Common myeloid progenitor, CD34-positive (primary cell): ENCODE measurements around the gene MOCOS.
"Not testable (repeated sequence)": the region's sequence is repeated elsewhere in the genome, so short reads cannot be mapped to it uniquely, and the experiment has no call there.

Experiments
- CTCF ChIA-PET: fragments of 350-600 bp; sonication (Branson Sonifier 250); formaldehyde crosslinking; loops from one replicate; lab custom pipeline; 2021; ENCODE audit warnings: antibody characterized with exemption; lab: Charles Lee
- POLR2A ChIA-PET: fragments of 350-600 bp; sonication (Branson Sonifier 250); formaldehyde crosslinking; loops from one replicate; lab custom pipeline; 2021; ENCODE audit warnings: antibody characterized with exemption; lab: Charles Lee
- DNase-seq, 3 donors: peaks; one replicate each; pipeline versions ENCODE4 v3.0.0 to v3.0.0-alpha.2; 2013
- H3K27ac ChIP-seq, 2 experiments: 1 replicate in 1 of 2; 2 replicates in 1 of 2; pipeline ENCODE4 v1.7.0; 2013; ENCODE audit warnings: inconsistent platforms in 2 of 2, low read length in 2 of 2, mild to moderate bottlenecking in 2 of 2, low read depth in 1 of 2, moderate library complexity in 1 of 2; ENCODE audit not compliant: severe bottlenecking in 2 of 2, insufficient read depth in 1 of 2, poor library complexity in 1 of 2
- H3K27me3 ChIP-seq, 5 experiments: replicated peaks in 2 of 5; 1 replicate in 3 of 5; 2 replicates in 2 of 5; pipeline versions ENCODE4 v1.6.1 to v1.7.0; 2013; ENCODE audit warnings: low read length in 4 of 5, mild to moderate bottlenecking in 2 of 5, moderate library complexity in 2 of 5, inconsistent platforms in 1 of 5; ENCODE audit not compliant: insufficient read depth in 5 of 5, control insufficient read depth in 4 of 5
- H3K36me3 ChIP-seq, 4 experiments: 1 replicate in 2 of 4; 2 replicates in 2 of 4; pipeline versions ENCODE4 v1.6.1 to v1.7.0; 2013; ENCODE audit warnings: low read length in 3 of 4, control low read depth in 1 of 4, mild to moderate bottlenecking in 1 of 4; ENCODE audit not compliant: control insufficient read depth in 4 of 4, insufficient read depth in 4 of 4
- H3K4me1 ChIP-seq, 4 experiments: 1 replicate in 3 of 4; 2 replicates in 1 of 4; pipeline versions ENCODE4 v1.6.1 to v1.7.1; 2013; ENCODE audit warnings: low read length in 3 of 4, mild to moderate bottlenecking in 3 of 4, control low read depth in 1 of 4, inconsistent platforms in 1 of 4, moderate library complexity in 1 of 4; ENCODE audit not compliant: control insufficient read depth in 4 of 4, insufficient read depth in 4 of 4; ENCODE audit errors: control extremely low read depth in 1 of 4
- H3K4me3 ChIP-seq, 7 experiments: 1 replicate in 4 of 7; 2 replicates in 3 of 7; pipeline versions ENCODE4 v1.5.1 to v1.7.0; 2013; ENCODE audit warnings: mild to moderate bottlenecking in 7 of 7, low read length in 6 of 7, moderate library complexity in 6 of 7, inconsistent platforms in 2 of 7, low read depth in 2 of 7, control low read depth in 1 of 7; ENCODE audit not compliant: insufficient read depth in 4 of 7, control insufficient read depth in 1 of 7; ENCODE audit errors: extremely low read depth in 1 of 7
- H3K9me3 ChIP-seq, 5 experiments: 1 replicate in 4 of 5; 2 replicates in 1 of 5; pipeline versions ENCODE4 v1.6.1 to v1.7.1; 2013; ENCODE audit warnings: low read length in 4 of 5, mild to moderate bottlenecking in 2 of 5, inconsistent platforms in 1 of 5, low read depth in 1 of 5, moderate library complexity in 1 of 5; ENCODE audit not compliant: control insufficient read depth in 4 of 5, insufficient read depth in 2 of 5; ENCODE audit errors: control extremely low read depth in 1 of 5
- WGBS: methylation state at CpG from one replicate; pipeline ENCODE4 v1.1.5; 2013; ENCODE audit not compliant: insufficient coverage; 5-methylcytosine and 5-hydroxymethylcytosine counted together

MOCOS gene

GRCh38 chr18:36211612-36212065 lies 24.3 kb downstream of the MOCOS start:
- H3K4me3 ChIP-seq, result no peak overlapping the region
- no peak for DNase-seq
- CTCF ChIA-PET, result no interaction called here
- H3K27me3 ChIP-seq, result peaks cover 0 to 1% (median 0%) of the 10 kb centered on the region in 5 experiments
- H3K27ac ChIP-seq, result no peak overlapping the region
- WGBS, result 100% methylated on average over 6 of the region's 6 CpGs
- H3K36me3 ChIP-seq, result no peaks in the 10 kb centered on the region
- H3K9me3 ChIP-seq, result peaks cover 0 to 1% (median 0%) of the 10 kb centered on the region in 5 experiments
- no peaks in the 10 kb centered on the region for H3K4me1 ChIP-seq
- POLR2A ChIA-PET, result no interaction called here

- 93% methylated on average over 12 of the region's 13 CpGs for whole genome bisulfite sequencing
- Histone ChIP-seq H3K4me3 (no peak overlapping the region), H3K27ac (no peak overlapping the region), H3K27me3 (peaks cover 0 to 1% (median 0%) of the 10 kb centered on the region in 5 experiments), H3K36me3 (no peaks in the 10 kb centered on the region), H3K4me1 (no peaks in the 10 kb centered on the region), H3K9me3 (peaks cover 0 to 1% (median 0%) of the 10 kb centered on the region in 5 experiments)
- POLR2A ChIA-PET, result no interaction called here
- DNase-seq, result no peak
- CTCF ChIA-PET, result no interaction called here
Measured at GRCh38 chr18:36212301-36213171, 25.2 kb downstream of the MOCOS start.

GRCh38 chr18:36214811-36215210 lies 27.5 kb downstream of the MOCOS start:
- Histone ChIP-seq H3K4me3 (no peak overlapping the region), H3K27ac (no peak overlapping the region), H3K27me3 (peaks cover 0 to 1% (median 0%) of the 10 kb centered on the region in 5 experiments), H3K4me1 (no peaks in the 10 kb centered on the region), H3K9me3 (no peaks in the 10 kb centered on the region), H3K36me3 (no peaks in the 10 kb centered on the region)
- no peak for DNase-seq
- POLR2A ChIA-PET, result no interaction called here
- CTCF ChIA-PET, result no interaction called here
- WGBS, result 89% methylated on average over 8 of the region's 8 CpGs

GRCh38 chr18:36215577-36215976 lies 28.3 kb downstream of the MOCOS start:
- Histone ChIP-seq H3K36me3 (no peaks in the 10 kb centered on the region), H3K4me1 (no peaks in the 10 kb centered on the region), H3K27ac (no peak overlapping the region), H3K9me3 (no peaks in the 10 kb centered on the region), H3K4me3 (no peak overlapping the region), H3K27me3 (peaks cover 0 to 1% (median 0%) of the 10 kb centered on the region in 5 experiments)
- DNase-seq, result no peak
- WGBS, result 96% methylated on average over 7 of the region's 9 CpGs
- ChIA-PET POLR2A (no interaction called here), CTCF (no interaction called here)

GRCh38 chr18:36217348-36217747 lies 30.1 kb downstream of the MOCOS start:
- H3K27me3 ChIP-seq, result peaks cover 0 to 1% (median 0%) of the 10 kb centered on the region in 5 experiments
- no peaks in the 10 kb centered on the region for H3K4me1 ChIP-seq
- CTCF ChIA-PET, result no interaction called here
- no peak overlapping the region for H3K27ac ChIP-seq
- 98% methylated on average over 3 of the region's 3 CpGs for WGBS
- no peaks in the 10 kb centered on the region for H3K36me3 ChIP-seq
- no peak overlapping the region for H3K4me3 ChIP-seq
- POLR2A ChIA-PET, result no interaction called here
- DNase-seq, result no peak
- H3K9me3 ChIP-seq, result no peaks in the 10 kb centered on the region

- ChIA-PET CTCF (no interaction called here), POLR2A (no interaction called here)
- Histone ChIP-seq H3K27me3 (no peaks in the 10 kb centered on the region), H3K27ac (no peak overlapping the region), H3K9me3 (peaks cover 5 to 27% (median 6%) of the 10 kb centered on the region in 5 experiments), H3K4me1 (no peaks in the 10 kb centered on the region), H3K36me3 (no peaks in the 10 kb centered on the region), H3K4me3 (no peak overlapping the region)
- no CpG with 5 or more reads among the region's 1 CpG for WGBS
- no peak for DNase-seq
Measured at GRCh38 chr18:36229188-36229587, 41.9 kb downstream of the MOCOS start.

DNA sequence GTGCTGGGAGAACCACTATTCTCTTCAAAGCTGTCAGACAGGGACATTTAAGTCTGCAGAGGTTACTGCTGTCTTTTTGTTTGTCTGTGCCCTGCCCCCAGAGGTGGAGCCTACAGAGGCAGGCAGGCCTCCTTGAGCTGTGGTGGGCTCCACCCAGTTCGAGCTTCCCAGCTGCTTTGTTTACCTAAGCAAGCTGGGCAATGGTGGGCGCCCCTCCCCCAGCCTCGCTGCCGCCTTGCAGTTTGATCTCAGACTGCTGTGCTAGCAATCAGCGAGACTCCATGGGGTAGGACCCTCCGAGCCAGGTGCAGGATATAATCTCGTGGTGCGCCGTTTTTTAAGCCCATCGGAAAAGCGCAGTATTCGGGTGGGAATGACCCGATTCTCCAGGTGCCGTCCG lies 53.2 kb downstream of the MOCOS start:
- POLR2A ChIA-PET, CTCF ChIA-PET: not testable (repeated sequence)

More for the DNA sequence above, 53.2 kb downstream of the MOCOS start:
- H3K27ac ChIP-seq, H3K4me3 ChIP-seq, H3K4me1 ChIP-seq, H3K9me3 ChIP-seq, H3K27me3 ChIP-seq, DNase-seq, H3K36me3 ChIP-seq: not testable (repeated sequence)
- no CpG with 5 or more reads among the region's 15 CpGs for WGBS
